SK-N-DZ (cell line): ENCODE data around the gene MAP3K15. TPM values are rescaled to one million over a fixed set of nuclear protein-coding genes. Genes with fewer than 3 reads are reported as not detected.

Source experiments
- DNase-seq: peaks from one replicate; pipeline ENCODE4 v3.0.0-alpha.2; 2015; ENCODE audit warnings: low spot score
- polyA plus RNA-seq, 2 experiments: library from polyadenylated mRNA; depleted of rRNA; stranded (reverse); fragments of >200 nt; gene quantifications; 2 replicates each; pipeline ENCODE4 v1.2.3, GENCODE V29; 2014

MAP3K15 gene
- 0.60 and 0.74 TPM in 2 replicates for polyA plus RNA-seq (2014; cell fraction: cytosol; rRNA removed)
- 0.75 and 1.1 TPM in 2 replicates for polyA plus RNA-seq (2014; cell fraction: nucleus; rRNA removed)

GRCh38 chrX:19514791-19515614, at the start of gene MAP3K15:
Gene MAP3K15, minus strand, starts transcription at chrX:19515508. Its CDS starts 247 bp downstream, at chrX:19515261.
- peak; percentile 5 for DNase-seq

GRCh38 chrX:19564606-19565005, 49.3 kb upstream of the MAP3K15 start:
- DNase-seq = no peak

GRCh38 chrX:19563746-19564145, 48.4 kb upstream of the MAP3K15 start:
- DNase-seq = no peak

GRCh38 chrX:19563327-19563726, 48.0 kb upstream of the MAP3K15 start:
- no peak for DNase-seq

GRCh38 chrX:19560611-19561010, 45.3 kb upstream of the MAP3K15 start:
- DNase-seq = no peak

GRCh38 chrX:19557822-19558221, 42.5 kb upstream of the MAP3K15 start:
- DNase-seq = no peak

- DNase-seq = no peak
Measured at GRCh38 chrX:19556202-19556601, 40.9 kb upstream of the MAP3K15 start.

GRCh38 chrX:19555683-19556082, 40.4 kb upstream of the MAP3K15 start:
- no peak for DNase-seq

- DNase-seq = no peak
Measured at GRCh38 chrX:19555236-19555635, 39.9 kb upstream of the MAP3K15 start.

- no peak for DNase-seq
Measured at GRCh38 chrX:19554786-19555185, 39.5 kb upstream of the MAP3K15 start.

- no peak for DNase-seq
Measured at GRCh38 chrX:19552793-19553192, 37.5 kb upstream of the MAP3K15 start.

- DNase-seq = no peak
Measured at GRCh38 chrX:19549838-19550237, 34.5 kb upstream of the MAP3K15 start.

GRCh38 chrX:19548934-19549333, 33.6 kb upstream of the MAP3K15 start:
- no peak for DNase-seq

GRCh38 chrX:19548279-19548678, 33.0 kb upstream of the MAP3K15 start:
- no peak for DNase-seq

- no peak for DNase-seq
Measured at GRCh38 chrX:19545651-19546050, 30.3 kb upstream of the MAP3K15 start.

GRCh38 chrX:19544693-19545305, 29.5 kb upstream of the MAP3K15 start:
- DNase-seq = peak; percentile 41

- no peak for DNase-seq
Measured at GRCh38 chrX:19543951-19544381, 28.7 kb upstream of the MAP3K15 start.

GRCh38 chrX:19543020-19543715, 27.9 kb upstream of the MAP3K15 start:
- no peak for DNase-seq

- no peak for DNase-seq
Measured at GRCh38 chrX:19541931-19542330, 26.6 kb upstream of the MAP3K15 start.

- no peak for DNase-seq
Measured at GRCh38 chrX:19541196-19541595, 25.9 kb upstream of the MAP3K15 start.

GRCh38 chrX:19540076-19540475, 24.8 kb upstream of the MAP3K15 start:
- no peak for DNase-seq

- DNase-seq = no peak
Measured at GRCh38 chrX:19539665-19540064, 24.4 kb upstream of the MAP3K15 start.
